ENCODE results near the gene BPTF. TPM values are rescaled to one million over a fixed set of nuclear protein-coding genes. Genes with fewer than 3 reads are reported as not detected.

The BPTF gene
- polyA plus RNA-seq, 2 of the 4 experiments (the other 2 are of a cell fraction) = 26.3 to 60.7 TPM

DNA sequence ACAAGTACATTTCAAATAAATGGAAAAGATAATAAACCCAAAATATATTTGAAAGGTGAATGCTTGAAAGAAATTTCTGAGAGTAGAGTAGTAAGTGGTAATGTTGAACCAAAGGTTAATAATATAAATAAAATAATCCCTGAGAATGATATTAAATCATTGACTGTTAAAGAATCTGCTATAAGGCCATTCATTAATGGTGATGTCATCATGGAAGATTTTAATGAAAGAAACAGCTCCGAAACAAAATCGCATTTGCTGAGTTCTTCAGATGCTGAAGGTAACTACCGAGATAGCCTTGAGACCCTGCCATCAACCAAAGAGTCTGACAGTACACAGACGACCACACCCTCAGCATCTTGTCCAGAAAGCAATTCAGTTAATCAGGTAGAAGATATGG is 86.8 kb downstream of the BPTF start:
- no peak overlapping the region for H3K4me2 ChIP-seq
- peak; percentile 59 for FAIRE-seq
- CTCF ChIA-PET = no interaction called here
- DNase-seq (ENCODE audit: low read depth in 1 of 2, low spot score in 1 of 2) = no peak
- ATAC-seq = no peak
- H3K4me3 ChIP-seq = no peak overlapping the region
- POLR2A ChIA-PET = no interaction called here
- H3K27ac ChIP-seq = no peak overlapping the region
- WGBS (ENCODE audit: missing lambda C conversion rate) = 86% methylated on average over 4 of the region's 4 CpGs
- no peak for TF ChIP-seq NPAS2 (CRISPR knock-in tag; IDR thresholded peaks at IDR 0.05; ENCODE audit: borderline replicate concordance)
- no peak for TF ChIP-seq HDAC2 (IDR thresholded peaks at IDR 0.05)
- TF ChIP-seq, protein P1, sequence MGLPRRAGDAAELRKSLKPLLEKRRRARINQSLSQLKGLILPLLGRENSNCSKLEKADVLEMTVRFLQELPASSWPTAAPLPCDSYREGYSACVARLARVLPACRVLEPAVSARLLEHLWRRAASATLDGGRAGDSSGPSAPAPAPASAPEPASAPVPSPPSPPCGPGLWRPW (IDR thresholded peaks at IDR 0.05) = no peak
- TF ChIP-seq ZC3H11A (IDR thresholded peaks at IDR 0.05) = no peak
- no peak for TF ChIP-seq CBX2 (IDR thresholded peaks at IDR 0.05; ENCODE audit: borderline replicate concordance, low read depth)
- TF ChIP-seq FOSL2 (IDR thresholded peaks at IDR 0.05) = no peak
- TF ChIP-seq FOSL2 (CRISPR knock-in tag; IDR thresholded peaks at IDR 0.05) = no peak
- no peak for TF ChIP-seq EHF (CRISPR knock-in tag; IDR thresholded peaks at IDR 0.05)
- TF ChIP-seq TP53 (CRISPR knock-in tag; IDR thresholded peaks at IDR 0.05) = no peak
- no peak for TF ChIP-seq ESRRA (IDR thresholded peaks at IDR 0.05; ENCODE audit: borderline replicate concordance, low read length)
- TF ChIP-seq, protein P2, sequence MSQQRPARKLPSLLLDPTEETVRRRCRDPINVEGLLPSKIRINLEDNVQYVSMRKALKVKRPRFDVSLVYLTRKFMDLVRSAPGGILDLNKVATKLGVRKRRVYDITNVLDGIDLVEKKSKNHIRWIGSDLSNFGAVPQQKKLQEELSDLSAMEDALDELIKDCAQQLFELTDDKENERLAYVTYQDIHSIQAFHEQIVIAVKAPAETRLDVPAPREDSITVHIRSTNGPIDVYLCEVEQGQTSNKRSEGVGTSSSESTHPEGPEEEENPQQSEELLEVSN (IDR thresholded peaks at IDR 0.05; ENCODE audit: borderline replicate concordance, low read depth) = no peak
- TF ChIP-seq ZNF302 (CRISPR knock-in tag; IDR thresholded peaks at IDR 0.05) = no peak
- no peak for TF ChIP-seq HOXB5 (CRISPR knock-in tag; IDR thresholded peaks at IDR 0.05)
- no peak for TF ChIP-seq EHMT2 (IDR thresholded peaks at IDR 0.05; ENCODE audit: low read depth)
- H3K9me3 ChIP-seq = no peaks in the 10 kb centered on the region
- H3K4me1 ChIP-seq = no peaks in the 10 kb centered on the region

DNA sequence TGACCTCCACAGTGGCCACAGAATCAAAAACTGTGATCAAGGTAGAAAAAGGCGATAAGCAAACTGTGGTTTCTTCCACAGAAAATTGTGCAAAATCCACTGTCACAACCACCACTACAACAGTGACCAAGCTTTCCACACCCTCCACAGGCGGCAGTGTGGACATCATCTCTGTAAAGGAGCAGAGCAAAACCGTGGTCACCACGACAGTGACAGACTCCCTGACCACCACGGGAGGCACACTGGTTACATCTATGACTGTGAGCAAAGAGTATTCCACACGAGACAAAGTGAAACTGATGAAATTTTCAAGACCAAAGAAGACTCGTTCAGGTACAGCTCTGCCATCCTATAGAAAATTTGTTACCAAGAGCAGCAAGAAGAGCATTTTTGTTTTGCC is 87.4 kb downstream of the BPTF start:
- TF ChIP-seq NR3C1 (IDR thresholded peaks at IDR 0.05) = no peak
- TF ChIP-seq, protein P3, sequence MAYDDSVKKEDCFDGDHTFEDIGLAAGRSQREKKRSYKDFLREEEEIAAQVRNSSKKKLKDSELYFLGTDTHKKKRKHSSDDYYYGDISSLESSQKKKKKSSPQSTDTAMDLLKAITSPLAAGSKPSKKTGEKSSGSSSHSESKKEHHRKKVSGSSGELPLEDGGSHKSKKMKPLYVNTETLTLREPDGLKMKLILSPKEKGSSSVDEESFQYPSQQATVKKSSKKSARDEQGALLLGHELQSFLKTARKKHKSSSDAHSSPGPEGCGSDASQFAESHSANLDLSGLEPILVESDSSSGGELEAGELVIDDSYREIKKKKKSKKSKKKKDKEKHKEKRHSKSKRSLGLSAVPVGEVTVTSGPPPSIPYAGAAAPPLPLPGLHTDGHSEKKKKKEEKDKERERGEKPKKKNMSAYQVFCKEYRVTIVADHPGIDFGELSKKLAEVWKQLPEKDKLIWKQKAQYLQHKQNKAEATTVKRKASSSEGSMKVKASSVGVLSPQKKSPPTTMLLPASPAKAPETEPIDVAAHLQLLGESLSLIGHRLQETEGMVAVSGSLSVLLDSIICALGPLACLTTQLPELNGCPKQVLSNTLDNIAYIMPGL (CRISPR knock-in tag; IDR thresholded peaks at IDR 0.05; ENCODE audit: borderline replicate concordance) = no peak
- TF ChIP-seq SMC3 (IDR thresholded peaks at IDR 0.05) = no peak
- TF ChIP-seq FOSB (CRISPR knock-in tag; IDR thresholded peaks at IDR 0.05) = no peak
- TF ChIP-seq, protein P2 (IDR thresholded peaks at IDR 0.05; ENCODE audit: borderline replicate concordance, low read depth) = no peak
- no peak for TF ChIP-seq HOXA7 (CRISPR knock-in tag; IDR thresholded peaks at IDR 0.05)
- TF ChIP-seq ZC3H11A (IDR thresholded peaks at IDR 0.05) = no peak
- TF ChIP-seq RAD21 (conservative IDR thresholded peaks at IDR 0.05 in 1 of 2, IDR thresholded peaks at IDR 0.05 in 1 of 2) = no peak
- no peak for TF ChIP-seq BHLHE40 (IDR thresholded peaks at IDR 0.05; ENCODE audit: low read depth, low read length)
- no peak for TF ChIP-seq NFE2L2 (conservative IDR thresholded peaks at IDR 0.05; ENCODE audit: low read length)
- Histone ChIP-seq H3K9me3 (no peaks in the 10 kb centered on the region), H3K27ac (no peak overlapping the region), H3K4me1 (no peaks in the 10 kb centered on the region), H3K4me2 (no peak overlapping the region), H3K4me3 (no peak overlapping the region)
- 0 out of 6 replicates have a peak, but pooled peaks of 1 of the 2 experiments have one; percentile 26 for ATAC-seq
- CTCF ChIA-PET = no interaction called here
- DNase-seq (ENCODE audit: low read depth in 1 of 2, low spot score in 1 of 2) = no peak
- no peak for FAIRE-seq
- WGBS (ENCODE audit: missing lambda C conversion rate) = 86% methylated on average over 7 of the region's 7 CpGs
- POLR2A ChIA-PET = no interaction called here

DNA sequence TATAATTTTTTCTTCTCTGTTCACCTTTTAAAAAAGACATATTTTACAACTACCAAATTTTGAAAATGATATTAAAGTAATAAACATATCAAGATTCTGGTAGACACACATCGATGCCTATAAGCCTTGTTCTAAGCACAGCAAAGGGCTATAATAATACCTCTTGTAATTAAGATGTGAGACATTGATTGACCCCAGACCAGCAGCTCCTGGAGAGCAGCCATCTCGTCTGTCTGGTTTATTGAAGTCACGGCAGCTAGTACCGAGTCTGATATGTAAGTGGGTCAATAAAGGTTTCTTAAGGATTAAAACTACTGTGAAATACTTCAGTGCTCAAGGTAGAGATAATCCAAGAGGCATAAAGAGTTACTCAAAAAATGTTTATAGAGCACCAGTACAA is 94.9 kb downstream of the BPTF start:
- Histone ChIP-seq H3K4me2 (no peak overlapping the region), H3K4me3 (no peak overlapping the region), H3K9me3 (no peaks in the 10 kb centered on the region), H3K4me1 (no peaks in the 10 kb centered on the region), H3K27ac (no peak overlapping the region)
- no peak for TF ChIP-seq CHD4 (IDR thresholded peaks at IDR 0.05; ENCODE audit: borderline replicate concordance)
- TF ChIP-seq FOSL2 (IDR thresholded peaks at IDR 0.05) = no peak
- TF ChIP-seq FOSL2 (CRISPR knock-in tag; IDR thresholded peaks at IDR 0.05) = no peak
- no peak for TF ChIP-seq HOXA7 (CRISPR knock-in tag; IDR thresholded peaks at IDR 0.05)
- no peak for TF ChIP-seq CBX8 (IDR thresholded peaks at IDR 0.05)
- TF ChIP-seq NFE2L2 (conservative IDR thresholded peaks at IDR 0.05; ENCODE audit: low read length) = no peak
- no peak for TF ChIP-seq FOSB (CRISPR knock-in tag; IDR thresholded peaks at IDR 0.05)
- TF ChIP-seq EP300 (IDR thresholded peaks at IDR 0.05) = no peak
- TF ChIP-seq HOXB13 (CRISPR knock-in tag; IDR thresholded peaks at IDR 0.05; ENCODE audit: low read depth) = no peak
- TF ChIP-seq, protein P4, sequence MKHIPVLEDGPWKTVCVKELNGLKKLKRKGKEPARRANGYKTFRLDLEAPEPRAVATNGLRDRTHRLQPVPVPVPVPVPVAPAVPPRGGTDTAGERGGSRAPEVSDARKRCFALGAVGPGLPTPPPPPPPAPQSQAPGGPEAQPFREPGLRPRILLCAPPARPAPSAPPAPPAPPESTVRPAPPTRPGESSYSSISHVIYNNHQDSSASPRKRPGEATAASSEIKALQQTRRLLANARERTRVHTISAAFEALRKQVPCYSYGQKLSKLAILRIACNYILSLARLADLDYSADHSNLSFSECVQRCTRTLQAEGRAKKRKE (CRISPR knock-in tag; IDR thresholded peaks at IDR 0.05; ENCODE audit: low read depth) = no peak
- no peak for ATAC-seq
- FAIRE-seq = no peak
- POLR2A ChIA-PET = no interaction called here
- CTCF ChIA-PET = interaction anchor here (0.6 to 1.8 kb wide), 4 partner anchors 10 to 132 kb away, joined by 3 to 5 read pairs (median 4); no protein-coding TSS in a partner anchor
- DNase-seq (ENCODE audit: low read depth in 1 of 2, low spot score in 1 of 2) = no peak
- WGBS (ENCODE audit: missing lambda C conversion rate) = 91% methylated on average over 4 of the region's 4 CpGs

Measured in A549 (cell line).